COLO668 (cell line): ENCODE measurements around the gene CDC42SE2.
"Not testable (repeated sequence)": the region's sequence is repeated elsewhere in the genome, so short reads cannot be mapped to it uniquely, and the experiment has no call there.

Experiments
- DNase-seq: peaks from one replicate; lab custom pipeline; 2025; ENCODE audit not compliant: unreplicated experiment; lab: John Stamatoyannopoulos, UW

Gene CDC42SE2

DNA sequence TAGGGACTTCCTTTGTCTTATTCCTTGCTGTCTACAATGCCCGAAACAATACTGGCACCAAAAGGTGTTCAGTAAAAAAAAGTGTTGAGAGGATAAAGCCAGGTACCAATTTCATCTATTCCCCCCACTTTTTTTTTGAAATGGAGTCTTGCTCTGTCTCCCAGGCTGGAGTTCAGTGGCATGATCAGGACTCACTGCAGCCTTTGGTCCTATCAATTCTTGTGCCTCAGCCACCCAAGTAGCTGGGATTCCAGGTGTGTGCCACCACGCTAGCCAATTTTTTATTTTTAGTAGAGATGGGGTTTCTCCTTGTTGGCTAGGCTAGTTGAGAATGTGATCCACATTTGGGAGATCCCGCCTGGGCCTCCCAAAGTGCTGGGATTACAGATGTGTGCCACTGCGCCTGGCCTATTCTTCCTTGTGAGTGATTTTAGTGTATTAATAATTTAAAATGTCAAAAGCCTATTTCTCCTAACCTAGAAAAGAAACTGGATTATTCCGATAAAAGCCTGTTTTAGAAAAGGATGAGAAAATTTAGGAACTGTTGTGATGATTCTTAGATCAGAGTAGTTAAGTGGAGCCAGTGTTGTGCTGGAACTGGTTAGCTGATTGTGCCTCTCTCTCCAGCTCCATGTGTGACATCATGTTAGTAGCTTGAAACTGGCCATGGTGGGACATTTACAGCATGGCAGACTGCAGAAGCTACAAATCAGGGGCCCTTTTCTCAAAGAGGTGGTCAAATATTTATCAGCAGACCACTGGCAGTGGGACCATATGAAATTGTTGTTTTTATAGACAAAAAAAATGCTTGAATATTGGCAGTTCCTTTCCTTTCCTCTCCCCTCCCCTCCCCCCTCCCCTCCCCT lies 14.3 kb downstream of the CDC42SE2 start:
- DNase-seq: no peak

DNA sequence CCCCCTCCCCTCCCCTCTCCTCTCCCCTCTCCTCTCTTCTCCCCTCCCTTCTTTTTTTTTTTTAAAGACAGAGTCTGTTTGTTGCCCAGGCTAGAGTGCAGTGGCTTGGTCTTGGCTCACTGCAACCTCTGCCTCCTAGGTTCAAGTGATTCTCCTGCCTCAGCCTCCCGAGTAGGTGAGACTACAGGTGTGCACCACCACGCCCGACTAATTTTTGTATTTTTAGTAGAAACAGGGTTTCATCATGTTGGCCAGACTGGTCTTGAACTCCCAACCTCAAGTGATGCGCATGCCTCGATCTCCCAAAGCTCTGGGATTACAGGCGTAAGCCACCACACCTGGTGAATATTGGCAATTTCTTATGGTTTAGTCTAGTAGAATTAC lies 14.9 kb downstream of the CDC42SE2 start:
- DNase-seq: not testable (repeated sequence)

DNA sequence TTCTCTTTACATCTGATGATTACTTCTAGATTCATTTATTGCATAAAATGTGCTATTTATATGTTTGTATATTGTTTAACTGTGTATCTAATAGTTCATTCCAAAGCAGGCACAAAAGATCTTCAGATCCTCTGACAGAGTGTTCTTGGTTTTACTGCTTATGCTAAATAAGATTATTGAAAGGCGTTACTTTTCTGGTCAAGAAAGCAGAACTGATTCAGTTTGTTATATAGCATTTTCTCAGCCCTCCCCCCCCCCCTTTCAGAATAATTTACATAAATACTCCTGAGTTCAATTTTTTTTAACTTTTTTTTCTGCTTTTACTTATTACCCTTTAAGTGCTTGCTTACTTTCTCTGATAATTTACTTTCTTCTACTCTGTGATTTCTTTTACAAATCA lies 15.4 kb downstream of the CDC42SE2 start:
- DNase-seq: no peak

DNA sequence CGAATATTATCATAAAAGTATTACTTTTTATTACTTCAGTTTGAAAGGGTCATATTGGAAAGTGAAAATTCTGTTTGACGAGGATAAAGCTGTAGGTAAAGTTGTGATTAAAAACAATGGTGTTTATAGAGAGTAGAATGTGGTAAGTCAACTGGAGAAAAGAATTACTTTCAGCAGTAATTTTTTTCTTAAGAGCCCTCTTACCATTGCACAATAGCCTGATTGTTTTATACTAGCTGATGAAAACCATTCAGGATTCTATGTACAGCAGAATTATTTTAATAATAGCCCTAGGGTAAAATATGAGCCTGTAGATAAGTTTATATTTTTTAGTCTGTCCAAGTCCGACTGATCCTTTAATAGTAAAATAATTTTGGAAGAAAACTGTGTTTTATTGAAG lies 16.6 kb downstream of the CDC42SE2 start:
- DNase-seq: no peak

DNA sequence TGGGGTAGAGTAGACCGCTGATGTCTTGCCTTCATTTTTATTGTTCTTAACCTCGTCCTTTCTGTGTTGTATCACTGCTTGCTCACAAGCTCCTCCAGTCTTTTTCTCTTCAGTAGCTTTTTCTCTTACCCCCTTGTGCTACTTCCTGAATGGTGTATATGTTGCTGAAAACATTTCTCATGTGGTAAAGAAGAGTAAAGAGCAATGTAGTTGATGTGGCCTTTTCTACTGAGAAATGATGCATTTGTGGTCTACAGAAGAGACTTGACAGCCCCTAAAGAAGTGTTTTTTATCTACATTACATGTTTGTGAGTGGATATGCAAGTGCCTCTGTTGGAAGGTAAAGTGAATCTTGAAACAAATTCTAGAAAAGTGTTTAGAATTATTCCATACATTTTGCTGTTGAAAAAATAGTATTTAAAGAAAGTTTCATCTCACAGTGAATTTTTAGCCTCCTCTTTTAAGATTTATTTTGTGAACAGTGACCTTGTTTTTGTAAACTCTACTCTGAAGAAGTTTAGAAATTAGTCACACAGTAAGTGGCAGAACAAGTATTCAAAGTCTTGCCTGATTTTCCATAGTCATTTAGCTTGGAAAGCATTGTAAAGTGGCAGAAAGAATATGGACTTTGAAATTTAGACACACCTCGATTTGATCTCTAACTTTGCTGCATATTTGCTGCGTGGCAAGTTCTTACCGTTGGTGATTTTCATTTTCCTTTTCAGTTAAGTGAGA lies 17.4 kb downstream of the CDC42SE2 start:
- no peak for DNase-seq

DNA sequence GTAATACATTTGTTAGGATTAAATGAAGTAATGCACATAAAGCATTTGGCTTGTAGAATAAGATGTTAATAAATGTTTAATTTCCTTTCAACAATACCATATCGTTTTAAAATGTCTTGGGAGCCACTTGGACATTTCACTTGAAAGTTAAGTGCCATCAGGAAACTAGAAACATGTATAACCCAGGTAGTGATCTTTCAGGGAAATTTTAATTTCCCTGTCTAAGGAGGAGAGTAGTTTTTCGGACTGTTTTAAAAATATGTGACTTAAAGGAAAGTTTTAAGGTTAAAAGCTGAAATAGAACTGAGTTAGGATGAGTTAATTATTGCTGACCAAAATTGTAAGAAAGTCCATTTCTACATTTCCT lies 18.0 kb downstream of the CDC42SE2 start:
- no peak for DNase-seq

DNA sequence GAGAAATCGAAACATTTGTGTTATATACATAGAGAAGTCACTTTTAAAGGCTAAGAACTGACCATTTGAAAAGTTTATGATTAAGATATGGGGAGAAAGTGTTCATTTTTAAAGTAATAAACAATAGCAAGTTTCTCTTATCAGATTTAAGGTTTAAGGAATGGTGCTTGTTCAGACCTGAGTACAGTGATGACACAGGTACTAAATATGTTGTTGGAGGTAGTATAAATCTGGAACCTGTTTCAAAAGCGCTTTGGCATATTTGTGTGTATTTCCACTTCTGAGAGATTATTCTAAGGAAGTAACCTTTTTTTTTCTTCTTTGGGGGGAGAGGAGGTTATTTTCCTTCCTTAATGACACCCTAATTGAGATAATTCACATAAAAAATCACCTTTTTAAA lies 18.4 kb downstream of the CDC42SE2 start:
- no peak for DNase-seq

DNA sequence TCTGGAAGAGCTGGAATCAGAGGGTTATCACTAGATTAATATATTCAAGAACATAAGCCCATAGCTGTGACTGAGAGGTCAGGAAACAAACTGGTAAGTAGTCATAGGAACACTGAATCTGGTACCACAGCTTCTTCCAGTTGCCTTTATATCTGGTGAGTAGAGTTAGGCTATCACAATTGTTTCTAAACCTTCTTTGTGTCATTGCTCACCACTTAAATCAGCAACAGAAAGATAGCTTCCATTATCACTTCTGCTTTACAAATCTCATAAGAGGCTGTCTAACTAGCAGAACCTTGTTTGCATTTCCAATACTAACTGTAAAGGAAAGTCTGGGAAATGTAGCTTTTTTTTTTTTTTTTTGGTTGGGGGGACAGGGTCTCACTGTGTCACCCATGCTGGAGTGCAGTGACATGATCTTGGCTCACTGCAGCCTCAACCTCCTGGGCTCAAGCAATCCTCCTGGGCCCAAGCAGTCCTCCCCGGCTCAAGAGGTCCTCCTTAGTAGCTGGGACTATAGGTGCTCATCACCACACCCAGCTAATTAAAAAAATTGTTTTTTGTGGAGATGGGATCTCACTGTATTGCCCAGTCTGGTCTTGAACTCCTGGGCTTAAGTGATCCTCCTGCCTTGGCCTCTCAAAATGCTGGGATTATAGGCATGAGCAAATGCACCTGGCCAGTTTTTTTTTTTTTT lies 22.0 kb downstream of the CDC42SE2 start:
- no peak for DNase-seq

DNA sequence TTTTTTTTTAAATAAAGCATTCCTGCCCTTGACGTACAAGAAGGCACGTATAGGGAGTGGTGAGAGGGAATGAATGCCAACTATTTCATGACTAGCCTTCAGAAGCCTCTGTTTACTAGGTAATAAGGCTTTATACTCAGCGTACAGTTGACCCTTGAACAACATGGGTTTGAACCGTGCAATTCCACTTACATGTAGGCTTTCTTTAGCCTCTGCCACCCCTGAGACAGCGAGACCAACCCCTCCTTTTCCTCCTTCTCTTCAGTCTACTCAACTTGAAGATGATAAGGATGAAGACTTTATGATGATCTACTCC lies 22.5 kb downstream of the CDC42SE2 start:
- DNase-seq: no peak

DNA sequence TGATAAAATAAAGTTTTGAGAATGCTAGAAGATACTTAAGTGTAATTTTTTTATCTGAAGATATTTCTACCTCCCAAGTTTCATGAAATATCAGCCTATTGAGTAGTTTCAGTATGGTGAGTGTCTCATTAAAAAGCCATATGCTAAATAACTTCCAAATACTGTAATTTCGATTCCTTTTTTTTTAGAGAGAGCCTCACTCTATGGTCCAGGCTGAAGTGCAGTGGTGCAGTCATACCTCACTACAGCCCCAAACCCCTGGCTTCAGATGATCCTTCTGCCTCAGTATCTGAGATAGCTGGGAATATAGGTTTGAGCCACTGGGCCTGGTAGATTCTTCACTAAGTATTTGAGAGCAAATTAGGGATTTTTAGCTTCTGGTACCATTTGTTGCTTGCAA lies 24.5 kb downstream of the CDC42SE2 start:
- no peak for DNase-seq

DNA sequence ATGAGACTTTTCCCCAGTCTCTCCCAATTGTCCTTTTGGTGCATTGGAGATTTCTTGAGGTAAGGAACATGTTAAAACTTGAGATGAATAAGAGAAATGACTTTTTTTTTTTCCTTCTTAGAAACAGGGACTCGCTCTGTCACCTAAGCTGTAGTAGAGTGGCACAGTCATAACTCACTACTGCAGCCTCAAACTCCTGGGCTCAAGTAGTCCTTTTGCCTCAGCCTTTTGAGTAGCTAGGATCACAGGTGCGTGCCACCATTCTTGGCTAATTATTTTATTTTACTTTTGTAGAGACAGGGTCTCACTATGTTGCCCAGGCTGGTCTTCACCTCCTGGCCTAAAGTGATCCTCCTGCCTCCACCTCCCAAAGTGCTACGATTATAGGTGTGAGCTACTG lies 25.9 kb downstream of the CDC42SE2 start:
- no peak for DNase-seq

DNA sequence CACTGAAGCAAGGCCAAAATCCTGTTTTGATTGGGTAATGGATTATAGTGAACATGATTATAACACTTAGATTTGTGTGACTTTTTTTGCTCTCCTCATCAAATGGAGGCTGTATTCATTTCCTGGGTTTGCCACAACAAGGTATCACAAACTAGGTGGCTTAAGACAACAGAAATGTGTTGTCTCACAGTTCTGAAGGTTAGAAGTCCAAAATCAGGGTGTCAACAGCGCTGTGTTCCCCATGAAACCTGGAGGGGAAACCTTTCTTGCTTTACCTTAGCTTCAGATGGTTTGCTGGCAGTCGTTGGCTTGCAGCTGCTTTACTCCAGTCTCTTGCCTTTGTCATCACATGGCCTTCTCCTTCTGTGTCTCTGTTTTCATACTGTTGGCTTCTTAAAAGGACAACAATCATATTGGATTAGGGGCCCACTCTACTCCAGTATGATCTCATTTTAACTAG lies 32.4 kb downstream of the CDC42SE2 start:
- DNase-seq: no peak

DNA sequence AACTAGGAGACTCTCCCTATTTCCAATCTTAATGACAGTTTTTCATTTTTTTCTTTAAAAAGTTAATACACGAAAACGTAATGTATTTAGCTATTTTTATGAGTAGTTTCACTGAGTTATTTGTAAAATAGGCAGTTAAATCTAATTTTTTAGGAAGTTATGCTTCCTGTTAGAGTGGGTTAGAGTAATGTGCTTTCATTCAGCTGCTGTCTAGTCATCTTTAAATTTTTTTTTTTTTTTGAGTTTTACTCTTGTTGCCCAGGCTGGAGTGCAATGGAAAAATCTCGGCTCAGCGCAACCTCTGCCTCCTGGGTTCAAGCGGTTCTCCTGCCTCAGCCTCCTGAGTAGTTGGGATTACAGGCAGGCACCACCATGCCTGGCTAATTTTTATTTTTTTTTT lies 34.0 kb downstream of the CDC42SE2 start:
- DNase-seq: no peak

DNA sequence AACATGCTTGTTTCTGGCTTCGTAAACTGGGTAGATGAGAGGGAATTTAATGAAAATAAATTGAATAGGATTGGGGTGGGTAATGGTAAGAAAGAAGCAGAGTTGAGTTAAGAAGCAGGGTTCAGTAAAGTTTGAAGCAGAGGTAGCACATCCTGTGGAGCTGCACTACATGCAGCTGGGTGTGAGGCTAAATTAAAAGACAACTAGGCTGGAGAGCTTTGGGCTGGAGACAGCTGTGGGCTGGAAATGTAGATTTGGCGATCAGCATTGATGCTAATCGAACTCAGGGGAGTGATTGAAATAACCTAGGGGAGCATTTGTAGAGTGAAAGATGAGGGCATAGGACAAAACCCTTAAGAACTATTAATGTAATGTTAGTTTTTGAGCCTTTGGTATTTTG lies 35.6 kb downstream of the CDC42SE2 start:
- no peak for DNase-seq

DNA sequence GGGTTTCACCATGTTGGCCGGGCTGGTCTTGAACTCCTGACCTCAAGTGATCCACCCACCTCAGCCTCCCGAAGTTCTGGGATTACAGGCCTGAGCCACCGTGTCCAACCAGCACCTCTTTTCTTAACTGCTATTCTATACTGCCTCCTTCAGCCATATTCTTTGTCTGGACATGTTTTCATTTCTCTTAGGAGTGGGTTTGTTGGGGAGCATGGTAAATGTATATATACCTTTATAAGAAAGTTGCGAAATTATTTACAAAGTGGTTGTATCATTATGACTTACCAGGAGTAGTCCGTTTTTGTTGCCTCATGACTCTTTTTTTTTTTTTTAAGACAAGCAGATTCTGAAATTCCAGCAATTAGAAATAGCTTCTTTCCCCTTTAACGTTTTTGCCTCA lies 38.7 kb downstream of the CDC42SE2 start:
- no peak for DNase-seq

DNA sequence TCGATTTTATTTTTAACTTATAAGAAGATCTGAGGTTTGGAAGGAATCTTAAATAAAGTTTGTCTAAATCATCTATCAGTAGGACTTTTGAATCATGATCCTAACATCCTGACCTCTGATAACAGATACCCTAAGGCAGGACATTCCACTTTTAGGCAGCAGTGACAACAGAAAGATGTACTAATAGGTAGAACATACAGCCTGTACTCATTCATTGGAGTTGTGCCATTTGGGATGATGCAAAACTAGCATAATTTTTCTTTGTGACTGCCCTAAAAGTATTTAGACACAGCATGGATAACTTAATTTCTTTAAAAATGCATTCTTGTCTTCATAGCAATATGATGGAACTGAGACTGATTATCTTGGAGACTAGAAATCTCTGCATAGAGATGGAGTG lies 39.7 kb downstream of the CDC42SE2 start:
- no peak for DNase-seq

DNA sequence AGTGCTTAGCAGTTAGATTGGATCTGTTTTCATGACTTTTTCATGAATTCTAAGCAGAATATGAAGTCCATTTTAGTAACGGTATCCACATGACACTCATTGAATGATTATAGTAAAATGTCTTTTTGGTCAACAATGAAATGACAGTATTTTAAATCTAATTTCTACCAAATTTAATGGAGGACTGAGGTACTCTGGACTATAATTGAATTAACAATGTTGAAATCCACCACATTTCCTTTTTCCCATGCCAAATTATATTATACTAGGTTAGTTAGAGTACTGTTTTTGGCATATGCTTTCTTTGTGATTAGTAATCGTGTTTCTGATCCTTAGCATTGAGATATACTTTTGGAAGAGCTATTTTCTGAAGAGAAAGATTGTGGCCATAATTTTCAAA lies 40.6 kb downstream of the CDC42SE2 start:
- no peak for DNase-seq

DNA sequence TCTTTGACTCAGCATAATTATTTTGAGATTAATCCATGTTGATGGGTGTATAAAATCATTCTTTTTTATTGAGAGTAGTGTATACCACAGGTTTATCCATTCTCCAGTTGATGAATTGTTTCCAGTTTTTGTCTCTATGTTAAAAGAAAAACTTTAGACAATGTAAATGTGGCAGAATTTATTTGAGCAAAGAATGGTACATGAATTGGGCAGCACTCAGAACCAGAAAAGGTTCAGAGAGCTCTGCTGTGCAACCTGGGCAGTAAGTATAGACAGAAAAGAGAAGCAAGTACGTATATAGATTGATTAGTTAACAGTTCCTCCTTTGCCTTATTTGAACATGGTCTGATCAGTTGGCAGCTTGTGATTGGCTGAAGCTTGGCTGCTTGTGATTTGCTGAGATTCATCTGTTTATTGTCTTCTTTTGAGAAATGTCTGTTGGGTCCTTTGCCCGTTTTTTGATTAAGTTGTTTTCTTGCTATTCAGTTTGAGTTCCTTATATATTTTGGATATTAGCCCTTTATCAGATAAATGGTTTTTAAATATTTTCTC lies 41.4 kb downstream of the CDC42SE2 start:
- DNase-seq: no peak

DNA sequence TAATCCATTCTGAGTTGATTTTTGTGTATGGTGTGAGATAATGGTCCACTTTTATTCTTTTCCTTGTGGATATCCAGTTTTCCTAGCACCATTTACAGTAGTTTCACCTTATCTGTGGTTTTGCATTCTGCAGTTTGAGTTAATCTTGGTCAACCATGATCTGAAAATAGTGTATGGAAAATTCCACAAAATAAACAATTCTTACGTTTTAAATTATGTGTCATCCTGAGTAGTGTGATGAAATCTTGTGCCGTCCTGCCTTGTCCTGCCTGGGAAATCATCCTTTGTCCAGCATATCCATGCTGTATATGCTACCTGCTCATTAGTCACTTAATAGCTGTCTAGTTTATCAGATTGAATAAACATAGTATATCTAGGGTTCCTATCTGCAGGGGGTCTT lies 42.1 kb downstream of the CDC42SE2 start:
- DNase-seq: no peak

DNA sequence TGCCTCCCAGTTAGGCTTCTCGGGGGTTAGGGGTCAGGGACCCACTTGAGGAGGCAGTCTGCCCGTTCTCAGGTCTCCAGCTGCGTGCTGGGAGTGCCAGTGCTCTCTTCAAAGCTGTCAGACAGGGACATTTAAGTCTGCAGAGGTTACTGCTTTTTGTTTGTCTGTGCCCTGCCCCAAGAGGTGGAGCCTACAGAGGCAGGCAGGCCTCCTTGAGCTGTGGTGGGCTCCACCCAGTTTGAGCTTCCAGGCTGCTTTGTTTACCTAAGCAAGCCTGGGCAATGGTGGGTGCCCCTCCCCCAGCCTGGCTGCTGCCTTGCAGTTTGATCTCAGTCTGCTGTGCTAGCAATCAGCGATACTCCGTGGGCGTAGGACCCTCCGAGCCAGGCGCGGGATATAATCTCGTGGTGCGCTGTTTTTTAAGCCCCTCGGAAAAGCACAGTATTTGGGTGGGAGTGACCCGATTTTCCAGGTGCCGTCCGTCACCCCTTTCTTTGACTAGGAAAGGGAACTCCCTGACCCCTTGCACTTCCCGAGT lies 48.5 kb downstream of the CDC42SE2 start:
- DNase-seq: not testable (repeated sequence)

DNA sequence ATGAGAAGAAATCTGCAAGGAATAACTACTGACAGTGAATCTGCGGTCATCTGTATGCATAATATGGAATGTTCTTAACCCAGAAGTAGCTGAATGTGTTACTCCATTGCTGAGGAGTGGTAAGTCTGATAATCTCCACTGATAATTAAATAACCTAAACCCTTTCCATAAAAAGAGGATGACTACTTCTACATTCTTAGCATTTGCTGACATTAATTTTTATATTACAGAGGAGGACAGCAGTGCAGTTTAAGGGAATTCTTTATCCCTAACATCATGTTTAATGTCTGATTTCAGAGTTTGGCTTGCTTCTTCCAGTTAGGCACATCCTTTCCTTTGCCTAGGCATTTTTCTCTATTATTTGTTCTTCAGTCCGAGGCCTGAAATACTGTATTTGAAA lies 52.2 kb downstream of the CDC42SE2 start:
- no peak for DNase-seq

DNA sequence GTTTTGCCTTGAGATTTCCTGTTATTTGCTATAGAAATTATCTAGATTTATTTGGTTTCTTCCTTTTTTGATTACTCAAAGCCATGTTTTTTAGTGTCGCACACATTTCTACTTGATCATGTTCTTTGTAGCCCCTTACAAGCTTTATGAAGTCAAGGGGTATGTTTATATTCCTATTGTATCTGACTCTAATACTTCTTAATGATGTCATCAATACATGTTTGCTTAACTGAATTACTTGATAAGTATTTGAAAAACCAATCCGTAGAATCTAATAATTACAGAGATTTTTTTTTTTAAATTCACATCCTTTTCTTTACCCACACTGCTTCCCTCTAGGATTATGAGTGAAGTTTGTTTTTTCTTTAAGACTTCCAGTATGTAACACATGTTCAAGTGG lies 53.0 kb downstream of the CDC42SE2 start:
- DNase-seq: no peak
